Central memory CD8-positive, alpha-beta T cell (primary cell): ENCODE measurements around the gene C15orf61.
A peak's percentile ranks its signal among the peaks of the same experiment; 100 is the strongest.

Experiments
- ATAC-seq: fragments of 150-1000 bp; cut with Tn5 transposase; replicated peaks from 2 replicates; pipeline ENCODE4 v1.10.0; 2022; ENCODE audit warnings: mild to moderate bottlenecking, moderate FRiP score, moderate number of reproducible peaks; ENCODE audit not compliant: poor library complexity, severe bottlenecking; ENCODE audit errors: extremely low read depth
- DNase-seq, 2 donors: peaks; one replicate each; pipeline ENCODE4 v3.0.0; 2021; ENCODE audit warnings: low spot score in 2 of 2
- H3K27ac Mint-ChIP-seq: one replicate; pipeline ENCODE4 v1.8.0; 2022; ENCODE audit warnings: low read depth, mild to moderate bottlenecking, moderate library complexity, mixed read lengths
- H3K27me3 Mint-ChIP-seq: one replicate; pipeline ENCODE4 v1.8.0; 2022; ENCODE audit warnings: mixed read lengths
- H3K36me3 Mint-ChIP-seq: one replicate; pipeline ENCODE4 v1.8.0; 2022; ENCODE audit warnings: mild to moderate bottlenecking, moderate library complexity, mixed read lengths; ENCODE audit not compliant: insufficient read depth
- H3K4me1 Mint-ChIP-seq: one replicate; pipeline ENCODE4 v1.8.0; 2022; ENCODE audit warnings: mixed read lengths
- H3K4me3 Mint-ChIP-seq: one replicate; pipeline ENCODE4 v1.8.0; 2022; ENCODE audit warnings: mild to moderate bottlenecking, moderate library complexity, mixed read lengths
- H3K9me3 Mint-ChIP-seq: one replicate; pipeline ENCODE4 v1.8.0; 2022; ENCODE audit warnings: mixed read lengths

Gene C15orf61

GRCh38 chr15:67521783-67522568, 1.0 kb downstream of the C15orf61 start:
- Mint-ChIP-seq H3K9me3 (no peaks in the 10 kb centered on the region), H3K27ac (peak overlapping the region; percentile 92), H3K4me3 (peak overlapping the region; percentile 92), H3K36me3 (peaks cover 21% of the 10 kb centered on the region), H3K27me3 (no peaks in the 10 kb centered on the region), H3K4me1 (peaks cover 25% of the 10 kb centered on the region)
- ATAC-seq (peak; percentile 11), DNase-seq (no peak)

GRCh38 chr15:67523330-67523729, 2.4 kb downstream of the C15orf61 start:
- no peaks in the 10 kb centered on the region for H3K9me3 Mint-ChIP-seq
- H3K27me3 Mint-ChIP-seq = no peaks in the 10 kb centered on the region
- H3K27ac Mint-ChIP-seq = peak overlapping the region; percentile 92
- ATAC-seq = no peak
- no peak overlapping the region for H3K4me3 Mint-ChIP-seq
- DNase-seq = no peak
- peaks cover 25% of the 10 kb centered on the region for H3K4me1 Mint-ChIP-seq
- peaks cover 25% of the 10 kb centered on the region for H3K36me3 Mint-ChIP-seq

GRCh38 chr15:67524235-67524634, 3.3 kb downstream of the C15orf61 start:
- no peak for ATAC-seq
- Mint-ChIP-seq H3K27me3 (no peaks in the 10 kb centered on the region), H3K9me3 (no peaks in the 10 kb centered on the region), H3K27ac (no peak overlapping the region), H3K4me3 (no peak overlapping the region), H3K36me3 (peaks cover 24% of the 10 kb centered on the region), H3K4me1 (peaks cover 25% of the 10 kb centered on the region)
- DNase-seq = no peak

GRCh38 chr15:67528513-67528912, 7.6 kb downstream of the C15orf61 start:
- Mint-ChIP-seq H3K4me3 (no peak overlapping the region), H3K27ac (no peak overlapping the region), H3K27me3 (no peaks in the 10 kb centered on the region), H3K36me3 (peaks cover 10% of the 10 kb centered on the region), H3K4me1 (peaks cover 7% of the 10 kb centered on the region), H3K9me3 (no peaks in the 10 kb centered on the region)
- ATAC-seq (no peak), DNase-seq (no peak)

GRCh38 chr15:67531379-67531914, 10.5 kb downstream of the C15orf61 start:
- no peak overlapping the region for H3K4me3 Mint-ChIP-seq
- H3K4me1 Mint-ChIP-seq = no peaks in the 10 kb centered on the region
- ATAC-seq (no peak), DNase-seq (no peak)
- H3K27ac Mint-ChIP-seq = no peak overlapping the region
- no peaks in the 10 kb centered on the region for H3K27me3 Mint-ChIP-seq
- H3K36me3 Mint-ChIP-seq = peaks cover 6% of the 10 kb centered on the region
- H3K9me3 Mint-ChIP-seq = no peaks in the 10 kb centered on the region

- H3K9me3 Mint-ChIP-seq = no peaks in the 10 kb centered on the region
These were observed 12.9 kb downstream of the C15orf61 start for GRCh38 chr15:67533873-67534272.

GRCh38 chr15:67534360-67534759, 13.4 kb downstream of the C15orf61 start:
- Mint-ChIP-seq H3K4me1 (peaks cover 7% of the 10 kb centered on the region), H3K27ac (no peak overlapping the region), H3K36me3 (peaks cover under 1% of the 10 kb centered on the region), H3K4me3 (no peak overlapping the region), H3K27me3 (no peaks in the 10 kb centered on the region), H3K9me3 (no peaks in the 10 kb centered on the region)
- ATAC-seq (no peak), DNase-seq (no peak)

More at GRCh38 chr15:67533873-67534272, 12.9 kb downstream of the C15orf61 start:
- Mint-ChIP-seq H3K27ac (no peak overlapping the region), H3K4me1 (peaks cover 2% of the 10 kb centered on the region), H3K27me3 (no peaks in the 10 kb centered on the region), H3K36me3 (peaks cover 2% of the 10 kb centered on the region), H3K4me3 (no peak overlapping the region)
- DNase-seq (no peak), ATAC-seq (no peak)

- DNase-seq (no peak), ATAC-seq (no peak)
- Mint-ChIP-seq H3K27me3 (no peaks in the 10 kb centered on the region), H3K4me3 (no peak overlapping the region), H3K36me3 (peaks cover 8% of the 10 kb centered on the region), H3K4me1 (peaks cover 18% of the 10 kb centered on the region), H3K9me3 (no peaks in the 10 kb centered on the region), H3K27ac (no peak overlapping the region)
These were observed 16.8 kb downstream of the C15orf61 start for GRCh38 chr15:67537771-67538170.

- peak; percentile 56 to 70 for DNase-seq
- ATAC-seq = peak; percentile 74
- H3K36me3 Mint-ChIP-seq = peaks cover 13% of the 10 kb centered on the region
- peak within 1 kb of the TSS; percentile 99 for H3K27ac Mint-ChIP-seq
- H3K4me3 Mint-ChIP-seq = peak within 1 kb of the TSS; percentile 95
- peaks cover 42% of the 10 kb centered on the region for H3K4me1 Mint-ChIP-seq
- no peaks in the 10 kb centered on the region for H3K27me3 Mint-ChIP-seq
- no peaks in the 10 kb centered on the region for H3K9me3 Mint-ChIP-seq
These were observed 21.8 kb downstream of the C15orf61 start, which contains the start of gene MAP2K5 for GRCh38 chr15:67542420-67543347. TSS of gene MAP2K5 (plus strand) at chr15:67542703. CDS start at chr15:67543336, 633 bp downstream.

GRCh38 chr15:67543348-67543718, 22.4 kb downstream of the C15orf61 start:
- no peak for ATAC-seq
- Mint-ChIP-seq H3K27me3 (no peaks in the 10 kb centered on the region), H3K9me3 (no peaks in the 10 kb centered on the region), H3K27ac (peak overlapping the region; percentile 99), H3K4me3 (peak overlapping the region; percentile 95), H3K36me3 (peaks cover 13% of the 10 kb centered on the region), H3K4me1 (peaks cover 42% of the 10 kb centered on the region)
- no peak for DNase-seq

GRCh38 chr15:67544475-67544874, 23.5 kb downstream of the C15orf61 start:
- DNase-seq = no peak
- H3K9me3 Mint-ChIP-seq = no peaks in the 10 kb centered on the region
- H3K4me1 Mint-ChIP-seq = peaks cover 39% of the 10 kb centered on the region
- no peak overlapping the region for H3K4me3 Mint-ChIP-seq
- no peaks in the 10 kb centered on the region for H3K27me3 Mint-ChIP-seq
- no peak for ATAC-seq
- peaks cover 13% of the 10 kb centered on the region for H3K36me3 Mint-ChIP-seq
- H3K27ac Mint-ChIP-seq = no peak overlapping the region

- H3K36me3 Mint-ChIP-seq = peaks cover 17% of the 10 kb centered on the region
These were observed 24.9 kb downstream of the C15orf61 start for GRCh38 chr15:67545864-67546263.

More at GRCh38 chr15:67545864-67546263, 24.9 kb downstream of the C15orf61 start:
- Mint-ChIP-seq H3K4me1 (peaks cover 39% of the 10 kb centered on the region), H3K27ac (no peak overlapping the region), H3K4me3 (no peak overlapping the region), H3K9me3 (no peaks in the 10 kb centered on the region), H3K27me3 (no peaks in the 10 kb centered on the region)
- no peak for DNase-seq
- ATAC-seq = no peak
